ENCODE results near the gene EYS.

DNA sequence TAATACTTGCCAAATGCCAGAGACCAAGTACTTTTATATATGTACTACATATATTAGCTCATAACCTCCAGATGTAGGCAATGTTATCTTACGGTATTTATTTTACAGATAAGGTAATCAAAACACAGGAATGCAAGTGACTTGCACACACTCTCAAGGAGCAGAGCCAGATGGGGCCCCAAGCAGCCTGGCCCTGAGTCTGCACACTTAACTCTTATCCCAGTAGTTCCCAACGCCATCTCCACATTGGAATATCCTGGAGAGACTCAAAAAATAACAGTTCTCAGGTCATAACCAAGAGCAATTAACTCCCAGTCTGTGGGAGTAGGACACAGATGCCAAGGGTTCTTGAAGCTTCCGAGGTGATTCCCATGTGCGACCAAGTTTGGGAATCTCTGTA is 1672.7 kb downstream of the EYS start:
- TF ChIP-seq YY1 (IDR thresholded peaks at IDR 0.05; ENCODE audit: insufficient read depth, insufficient read length), result no peak
- TF ChIP-seq SUZ12 (IDR thresholded peaks at IDR 0.05; ENCODE audit: extremely low read depth, insufficient read depth, insufficient read length), result no peak
- TF ChIP-seq ZNF274 (IDR thresholded peaks at IDR 0.05; ENCODE audit: low read depth, low read length), result no peak
